Upper lobe of left lung (tissue), 4 donors: ENCODE data around the gene PTPRN.

ENCODE experiments used
- CTCF ChIP-seq, 6 experiments: fragments of 450-650 bp in 4 of 6; fragments of 200-600 bp in 2 of 6; sonication (generic) in 2 of 6; IDR thresholded peaks; one replicate each; pipeline ENCODE4 v1.5.1; 2016 to 2019; ENCODE audit warnings: antibody characterized with exemption in 6 of 6
- POLR2A ChIP-seq, 4 donors: fragments of 450-650 bp; IDR thresholded peaks; one replicate each; pipeline ENCODE4 v1.5.1; 2016 to 2017; ENCODE audit warnings: antibody characterized with exemption in 4 of 4, mild to moderate bottlenecking in 2 of 4
- POLR2AphosphoS5 ChIP-seq, 2 donors: sonication (generic); formaldehyde crosslinking; IDR thresholded peaks; one replicate each; pipeline ENCODE4 v1.5.1; 2017; ENCODE audit warnings: antibody characterized with exemption in 2 of 2

DNA sequence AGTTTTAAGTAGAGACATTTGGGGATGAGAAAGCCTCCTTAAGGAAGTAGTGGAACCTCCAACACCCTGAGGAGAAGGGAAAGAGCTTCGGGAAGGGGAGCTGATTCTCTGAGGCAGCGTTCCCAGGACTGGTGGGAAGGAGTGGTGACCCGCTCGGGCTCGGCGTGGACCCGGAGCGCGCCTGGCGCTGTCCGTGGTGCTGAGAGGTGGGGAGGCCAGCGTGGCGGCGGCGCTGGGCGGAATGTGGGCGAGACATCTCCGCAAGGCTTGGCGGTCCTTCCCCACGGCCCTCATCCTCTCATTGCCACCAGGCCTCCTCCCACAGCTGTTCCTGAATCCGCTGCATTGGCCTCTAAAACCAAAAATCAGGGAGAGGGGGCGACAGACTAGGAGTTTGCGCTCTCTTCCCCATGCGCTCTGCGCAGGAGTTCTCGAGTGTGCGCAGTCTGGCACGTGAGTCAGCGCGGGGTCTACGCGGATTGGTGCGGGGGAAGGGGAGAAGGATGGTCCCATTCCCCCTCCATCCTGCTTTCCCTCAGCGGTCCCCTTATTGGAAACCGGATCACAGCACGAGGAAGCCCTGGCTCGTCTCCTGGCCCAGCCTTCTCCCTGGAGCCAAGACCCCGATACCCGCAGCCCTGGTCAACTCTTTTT lies 22.5 kb upstream of the PTPRN start:
- no peak for TF ChIP-seq CTCF (IDR thresholded peaks at IDR 0.05)
- TF ChIP-seq POLR2A (IDR thresholded peaks at IDR 0.05) = no peak
- no peak for TF ChIP-seq POLR2AphosphoS5 (IDR thresholded peaks at IDR 0.05)
